MG63 (cell line): ENCODE data around the gene PHACTR2. TPM values are rescaled to one million over a fixed set of nuclear protein-coding genes. Genes with fewer than 3 reads are reported as not detected.

Experiments
- DNase-seq: peaks from one replicate; pipeline ENCODE4 v3.0.0-alpha.2; 2020
- H3K27me3 ChIP-seq: fragments of 250-450 bp; sonication (Bioruptor Pico); 2 replicates; pipeline ENCODE4 v1.5.1; 2020; ENCODE audit warnings: mild to moderate bottlenecking, moderate library complexity
- H3K36me3 ChIP-seq: fragments of 250-450 bp; sonication (Bioruptor Pico); 2 replicates; pipeline ENCODE4 v1.5.1; 2020; ENCODE audit warnings: mild to moderate bottlenecking, moderate library complexity
- H3K4me3 ChIP-seq: fragments of 250-450 bp; sonication (Bioruptor Pico); 2 replicates; pipeline ENCODE4 v1.5.1; 2020; ENCODE audit warnings: mild to moderate bottlenecking, moderate library complexity
- H3K9me3 ChIP-seq: fragments of 250-450 bp; sonication (Bioruptor Pico); 2 replicates; pipeline ENCODE4 v1.5.1; 2020; ENCODE audit warnings: mild to moderate bottlenecking, moderate library complexity
- total RNA-seq: library from RNA; depleted of rRNA; stranded (reverse); fragments of >200 nt; shearing (Covaris generic); gene quantifications from 2 replicates; pipeline ENCODE4 v1.2.3, GENCODE V29; 2014; ENCODE audit warnings: low replicate concordance

PHACTR2 gene
- total RNA-seq, 1 experiment from 2014 or later = 23.8 TPM

DNA sequence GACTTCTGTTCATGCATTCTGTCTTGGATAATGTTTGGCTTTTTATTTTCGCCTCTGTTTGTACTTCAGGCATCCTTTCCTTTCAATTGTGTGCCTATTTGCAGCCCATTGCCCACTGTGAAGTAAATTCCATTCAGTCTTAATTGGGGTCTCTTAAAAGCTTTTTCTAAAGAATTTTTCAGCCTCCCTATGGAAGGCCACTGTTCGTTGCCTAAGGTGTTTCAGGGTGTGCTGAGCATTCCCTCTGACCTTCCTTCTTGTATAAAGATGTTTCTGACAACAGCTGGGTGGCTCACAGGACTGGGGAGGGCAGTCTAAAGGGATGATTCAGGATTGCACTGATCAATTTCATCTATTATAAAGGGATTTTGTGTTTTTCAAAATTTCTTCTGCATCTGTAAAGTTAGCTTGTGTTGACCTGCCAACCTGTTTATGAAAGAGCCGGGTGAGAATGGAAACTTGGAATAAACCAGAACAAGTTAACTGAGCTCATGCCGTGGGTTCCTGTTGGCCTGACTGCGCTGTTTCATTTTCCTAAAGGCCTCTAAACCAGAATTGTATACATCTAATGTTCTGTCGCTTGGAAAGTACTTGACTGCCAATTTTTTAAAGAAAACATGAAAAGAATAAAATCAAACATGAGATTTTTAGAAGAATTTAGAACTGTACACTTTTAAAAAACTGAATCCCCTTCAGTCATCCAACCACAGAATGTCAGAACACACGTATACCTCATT lies 14.3 kb downstream of the PHACTR2 start:
- H3K9me3 ChIP-seq = no peaks in the 10 kb centered on the region
- H3K27me3 ChIP-seq = no peaks in the 10 kb centered on the region
- peaks cover 6% of the 10 kb centered on the region for H3K36me3 ChIP-seq
- no peak for DNase-seq
- H3K4me3 ChIP-seq = no peak overlapping the region

DNA sequence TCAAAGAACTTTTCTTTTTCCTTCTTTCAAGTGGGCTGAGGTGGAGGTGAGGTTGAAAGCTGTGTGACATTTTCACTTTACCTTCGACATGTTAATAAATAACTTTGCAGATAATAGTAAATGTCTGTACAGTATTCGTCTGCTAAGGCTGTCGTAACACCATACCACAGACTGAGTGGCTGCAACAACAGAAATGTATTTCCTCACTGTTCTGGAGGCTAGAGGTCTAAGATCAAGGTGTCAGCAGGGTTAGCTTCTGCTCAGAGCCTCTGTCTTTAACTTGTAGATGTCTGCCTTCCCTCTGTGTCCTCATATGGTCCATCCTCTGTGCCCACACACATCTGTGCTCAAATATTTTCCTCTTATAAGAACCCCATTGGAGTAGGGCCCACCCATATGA lies 14.9 kb downstream of the PHACTR2 start:
- peaks cover 6% of the 10 kb centered on the region for H3K36me3 ChIP-seq
- no peaks in the 10 kb centered on the region for H3K9me3 ChIP-seq
- no peaks in the 10 kb centered on the region for H3K27me3 ChIP-seq
- no peak overlapping the region for H3K4me3 ChIP-seq
- DNase-seq = no peak

DNA sequence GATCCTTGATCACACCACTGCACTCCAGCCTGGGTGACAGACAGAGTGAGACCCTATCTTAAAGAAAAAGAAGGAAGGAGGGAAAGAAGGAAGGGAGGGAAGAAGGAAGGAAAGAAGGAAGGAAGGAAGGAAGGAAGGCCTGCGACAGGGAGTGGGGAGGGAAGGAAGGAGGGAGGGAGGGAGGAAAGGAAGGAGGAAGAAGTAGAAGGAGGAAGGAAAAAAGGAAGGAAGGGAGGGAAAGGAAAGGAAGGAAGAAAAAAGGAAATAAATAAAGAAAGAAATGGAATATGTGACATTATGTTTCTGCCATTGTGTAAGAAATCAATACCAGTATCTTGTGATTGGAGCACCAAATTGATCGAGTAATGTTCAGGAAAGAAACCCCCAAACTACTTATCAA lies 16.2 kb downstream of the PHACTR2 start:
- Histone ChIP-seq H3K9me3 (no peaks in the 10 kb centered on the region), H3K27me3 (no peaks in the 10 kb centered on the region), H3K36me3 (peaks cover 6% of the 10 kb centered on the region), H3K4me3 (no peak overlapping the region)
- no peak for DNase-seq

DNA sequence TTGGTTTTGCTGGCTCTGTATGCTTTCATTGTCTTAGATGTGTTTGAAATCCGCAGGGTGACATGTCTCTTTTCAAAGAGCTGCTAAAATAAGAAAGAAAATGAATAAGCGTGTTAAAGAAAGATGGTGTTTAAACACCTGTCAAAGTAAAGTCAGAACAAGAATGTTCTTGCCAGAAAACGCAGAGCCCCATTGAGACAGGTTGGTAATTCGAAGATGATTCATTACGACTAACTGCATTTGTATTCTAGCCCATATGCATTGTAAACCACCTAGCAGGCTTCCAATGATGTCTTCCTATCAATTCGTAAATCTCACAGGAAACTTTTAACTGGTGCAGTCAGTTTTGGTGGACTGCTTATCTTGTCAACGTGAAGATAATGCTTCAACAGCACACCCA lies 16.8 kb downstream of the PHACTR2 start:
- Histone ChIP-seq H3K9me3 (no peaks in the 10 kb centered on the region), H3K36me3 (peaks cover 6% of the 10 kb centered on the region), H3K27me3 (no peaks in the 10 kb centered on the region), H3K4me3 (no peak overlapping the region)
- DNase-seq = no peak

DNA sequence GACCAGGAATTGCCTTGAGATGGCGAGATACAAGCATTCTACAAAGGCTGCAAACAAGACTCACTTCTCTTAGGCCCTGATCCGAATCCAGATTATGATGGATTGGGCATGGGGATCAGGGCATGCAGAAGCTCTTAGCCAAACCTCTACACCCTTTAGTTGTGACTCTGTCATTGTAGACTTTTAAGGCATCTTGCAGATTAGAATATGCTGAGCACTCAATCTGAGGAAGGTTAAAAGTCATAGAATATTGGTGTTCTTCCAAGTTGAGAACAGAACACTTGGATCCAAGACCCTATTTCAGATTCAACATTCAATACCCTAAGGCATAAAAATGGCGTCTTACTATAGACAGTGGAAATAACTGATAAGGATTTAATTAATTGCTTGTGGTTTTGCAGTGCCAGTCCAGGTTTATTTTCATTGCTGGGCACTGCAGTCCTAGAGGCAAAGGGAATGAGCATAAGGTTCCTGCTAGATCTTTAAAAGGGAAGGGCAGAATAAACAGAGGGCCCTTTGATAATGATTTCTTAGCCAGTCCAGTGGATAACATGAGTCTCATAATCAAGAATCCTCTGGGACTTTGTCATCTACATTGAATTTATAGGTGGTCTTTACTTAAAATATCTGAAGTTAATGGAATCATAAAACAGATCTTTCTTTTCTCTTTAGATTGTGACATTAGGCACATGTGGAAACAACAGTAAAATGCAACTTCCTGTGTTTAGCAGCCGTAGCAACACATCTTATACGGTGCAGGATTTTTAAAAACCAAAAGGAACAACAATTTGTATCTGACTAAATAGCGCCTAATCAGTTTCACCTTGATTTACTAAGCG lies 17.6 kb downstream of the PHACTR2 start:
- H3K27me3 ChIP-seq = no peaks in the 10 kb centered on the region
- H3K4me3 ChIP-seq = no peak overlapping the region
- H3K36me3 ChIP-seq = peaks cover 6% of the 10 kb centered on the region
- H3K9me3 ChIP-seq = no peaks in the 10 kb centered on the region
- DNase-seq = no peak

DNA sequence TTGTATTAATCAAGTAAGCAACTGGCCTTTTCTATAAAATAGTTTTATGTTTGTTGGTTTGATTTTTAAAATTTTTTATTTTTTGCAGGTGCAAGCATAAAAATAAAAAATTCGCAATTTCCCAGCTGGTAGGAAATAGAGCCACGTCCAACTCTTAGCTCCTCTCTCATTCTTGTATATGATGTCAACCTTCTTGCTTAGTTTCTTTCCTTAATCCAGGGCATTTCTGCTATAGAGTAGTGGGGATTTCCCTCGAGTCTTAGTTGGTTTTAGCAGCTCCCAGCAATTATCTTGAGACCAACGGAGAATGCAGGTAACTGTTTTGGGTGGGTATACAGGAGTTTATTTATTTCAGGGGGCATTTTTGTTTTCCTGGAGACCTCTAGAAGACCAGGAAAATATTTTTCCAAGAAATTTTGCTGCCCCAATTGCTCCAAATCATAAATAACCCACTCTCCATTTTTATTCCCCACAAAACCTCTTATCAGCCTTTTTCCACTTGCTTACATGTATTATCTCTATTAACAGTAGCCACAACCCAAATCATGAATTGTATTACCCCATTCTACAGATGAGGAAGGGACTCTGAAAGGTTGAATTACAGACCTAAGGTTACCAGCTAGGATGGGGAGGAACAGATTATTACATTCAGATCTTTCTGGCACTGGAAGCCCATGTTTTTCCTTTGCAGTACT lies 18.4 kb downstream of the PHACTR2 start:
- Histone ChIP-seq H3K9me3 (no peaks in the 10 kb centered on the region), H3K27me3 (no peaks in the 10 kb centered on the region), H3K4me3 (no peak overlapping the region), H3K36me3 (no peaks in the 10 kb centered on the region; the same call in none of the 2 replicates)
- DNase-seq = no peak

DNA sequence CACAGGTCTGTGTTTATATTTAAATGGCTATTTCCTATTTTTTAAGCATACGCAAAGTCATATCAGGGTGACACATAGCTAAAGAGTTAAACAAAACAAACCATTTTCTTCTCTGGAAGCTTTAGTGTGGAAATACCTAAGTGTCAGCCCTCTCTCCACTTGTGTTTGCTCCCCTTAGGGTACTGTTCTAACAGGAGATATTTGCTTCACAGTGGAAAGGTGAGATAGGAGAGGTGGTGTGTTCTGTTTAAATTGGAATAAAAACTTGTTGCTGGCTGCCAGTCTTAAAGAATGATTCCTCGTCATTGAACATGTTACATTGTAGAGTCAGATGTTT lies 18.9 kb downstream of the PHACTR2 start:
- DNase-seq = no peak
- Histone ChIP-seq H3K36me3 (no peaks in the 10 kb centered on the region; the same call in 1 of the 2 replicates), H3K9me3 (no peaks in the 10 kb centered on the region), H3K4me3 (no peak overlapping the region), H3K27me3 (no peaks in the 10 kb centered on the region)

DNA sequence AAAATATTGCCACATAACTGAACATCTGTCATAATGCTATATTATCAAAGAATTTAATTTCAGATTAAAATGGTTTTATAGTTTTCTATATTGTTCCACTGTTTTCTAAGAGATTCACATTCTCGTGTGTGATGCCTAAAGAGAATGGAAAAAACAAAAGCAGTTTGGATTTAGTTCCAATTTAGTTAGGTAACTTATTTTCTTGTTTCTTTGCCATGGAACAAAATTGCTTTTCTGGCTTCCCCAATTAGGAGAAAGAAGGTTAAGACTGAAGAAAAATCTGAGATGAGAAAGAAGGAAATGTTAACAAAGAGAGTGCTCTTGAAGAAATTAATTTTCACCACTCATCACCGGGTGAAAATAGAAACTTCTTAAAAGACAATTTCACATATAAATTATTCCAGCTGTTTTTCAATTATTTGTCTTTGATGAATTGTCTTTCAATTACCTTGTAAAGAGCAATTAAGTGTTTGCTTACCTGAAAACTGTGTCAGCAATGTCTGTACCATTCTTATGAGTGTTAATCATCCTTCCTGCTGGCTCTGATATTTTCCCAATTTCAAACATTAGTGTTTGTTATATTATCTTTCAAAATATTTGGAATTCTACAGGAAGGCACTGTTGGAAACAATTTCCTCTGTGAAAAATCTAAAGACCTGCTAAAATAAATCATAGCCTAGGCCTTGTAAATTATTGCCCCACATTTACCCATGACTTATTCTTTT lies 19.5 kb downstream of the PHACTR2 start:
- Histone ChIP-seq H3K36me3 (no peaks in the 10 kb centered on the region; the same call in 1 of the 2 replicates), H3K27me3 (no peaks in the 10 kb centered on the region), H3K9me3 (no peaks in the 10 kb centered on the region), H3K4me3 (no peak overlapping the region)
- no peak for DNase-seq

DNA sequence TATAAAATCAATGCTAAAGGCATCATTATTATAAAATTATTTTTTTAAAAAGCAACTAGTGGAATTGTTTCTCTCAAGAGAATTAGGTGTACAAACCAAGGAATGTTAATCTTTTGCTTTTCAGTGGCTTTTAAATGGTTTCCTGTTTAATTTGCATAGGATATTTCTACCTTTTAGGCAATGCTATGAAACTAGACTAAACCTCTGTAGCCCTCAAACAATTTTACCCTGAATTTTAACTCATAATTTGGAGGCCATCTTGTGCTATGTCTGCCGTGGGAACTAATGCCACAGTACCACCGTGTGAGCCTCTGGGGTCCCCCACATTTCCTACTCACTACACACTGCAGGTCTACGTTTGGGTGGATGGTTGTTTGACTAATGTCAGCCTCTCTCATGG lies 20.6 kb downstream of the PHACTR2 start:
- no peaks in the 10 kb centered on the region for H3K9me3 ChIP-seq
- no peak overlapping the region for H3K4me3 ChIP-seq
- no peak for DNase-seq
- H3K27me3 ChIP-seq = no peaks in the 10 kb centered on the region
- H3K36me3 ChIP-seq = no peaks in the 10 kb centered on the region; the same call in 1 of the 2 replicates

DNA sequence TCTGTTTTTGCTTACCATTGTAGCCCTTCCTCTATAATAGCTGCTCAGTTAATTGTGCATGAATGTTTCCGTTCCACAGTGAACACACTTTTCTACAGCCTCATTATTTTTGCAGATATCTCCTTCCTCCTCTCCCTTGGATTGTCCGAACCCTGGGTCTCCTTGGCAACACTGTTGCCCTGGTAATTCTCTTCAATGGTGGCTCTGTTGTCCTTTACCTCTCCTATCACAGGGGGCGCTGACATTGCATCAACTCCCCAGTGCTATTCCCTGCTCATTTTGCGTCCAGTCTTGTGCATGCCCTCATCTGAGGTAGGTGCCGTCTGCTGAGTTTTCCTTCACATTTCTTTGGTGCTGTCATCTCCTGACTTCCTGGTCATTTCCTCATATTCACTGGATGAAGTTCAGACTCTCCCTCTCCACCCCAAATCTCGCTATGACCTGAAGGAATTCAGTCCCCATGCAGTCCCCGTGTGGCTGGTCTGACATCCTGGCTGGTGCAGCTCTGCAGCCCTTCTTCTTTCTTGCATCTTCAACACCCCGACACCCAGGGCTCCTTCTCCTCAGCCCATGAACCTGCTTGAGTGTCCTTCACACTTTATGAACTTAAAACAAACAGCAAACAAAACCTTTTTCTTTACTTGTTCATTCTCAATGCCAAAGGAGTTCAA lies 21.1 kb downstream of the PHACTR2 start:
- DNase-seq = no peak
- Histone ChIP-seq H3K4me3 (no peak overlapping the region), H3K36me3 (no peaks in the 10 kb centered on the region; the same call in 1 of the 2 replicates), H3K9me3 (no peaks in the 10 kb centered on the region), H3K27me3 (no peaks in the 10 kb centered on the region)

DNA sequence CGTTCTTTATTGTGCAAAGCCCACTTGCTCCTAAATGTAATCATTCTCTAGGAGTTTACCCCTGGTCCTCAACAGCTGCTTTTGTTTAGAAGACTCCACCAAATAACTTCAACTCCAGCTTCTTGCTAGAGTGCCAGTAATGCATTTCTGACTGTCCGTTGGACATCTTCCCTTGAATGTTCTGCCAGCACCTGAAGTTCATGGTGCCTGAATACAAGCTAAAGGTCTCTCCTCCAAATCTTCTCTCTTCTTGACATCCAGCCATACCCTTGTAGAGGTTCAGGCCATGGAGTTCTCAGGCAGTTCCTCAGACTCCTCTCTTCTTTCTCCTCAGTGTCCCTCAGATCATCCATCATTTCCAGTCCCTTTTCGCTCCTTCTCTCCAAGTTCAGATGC lies 21.7 kb downstream of the PHACTR2 start:
- no peak for DNase-seq
- H3K4me3 ChIP-seq = no peak overlapping the region

DNA sequence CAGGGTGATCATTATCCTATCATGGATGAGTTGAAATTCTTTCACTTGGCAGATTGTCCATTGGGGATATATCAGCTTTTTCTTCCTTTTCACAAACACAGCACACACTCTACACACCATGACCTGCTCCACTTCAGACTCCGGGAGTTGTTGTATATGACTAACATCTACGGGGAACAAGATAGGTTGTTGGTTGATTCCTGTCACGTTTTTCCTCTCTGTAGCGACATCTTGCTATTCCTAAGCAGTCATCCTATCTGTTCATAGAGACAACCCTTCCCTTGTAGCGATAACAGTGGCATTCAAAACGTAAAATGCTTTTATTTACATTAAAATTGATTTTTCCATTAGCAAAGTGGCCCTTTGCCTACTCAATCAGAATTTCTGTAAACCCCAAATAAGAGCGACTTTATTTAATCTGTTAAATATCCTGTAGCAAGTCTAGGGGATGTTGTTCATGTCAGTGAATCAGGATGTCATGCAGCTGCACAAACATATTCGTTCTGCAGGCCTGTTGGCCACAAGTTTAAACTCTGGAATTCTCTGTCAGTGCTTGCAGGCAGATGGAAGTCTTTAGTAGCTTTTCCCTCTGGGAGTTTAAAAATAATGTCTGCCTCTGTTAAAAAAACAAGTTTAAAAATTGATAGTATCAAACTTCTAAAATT lies 23.1 kb downstream of the PHACTR2 start:
- DNase-seq = no peak
- Histone ChIP-seq H3K9me3 (0 out of 2 replicates have a peak, but pooled peaks cover 2% of the 10 kb centered on the region), H3K27me3 (no peaks in the 10 kb centered on the region), H3K4me3 (no peak overlapping the region), H3K36me3 (no peaks in the 10 kb centered on the region; the same call in none of the 2 replicates)

More for the DNA sequence above, 21.7 kb downstream of the PHACTR2 start:
- Histone ChIP-seq H3K9me3 (no peaks in the 10 kb centered on the region), H3K36me3 (no peaks in the 10 kb centered on the region; the same call in 1 of the 2 replicates), H3K27me3 (no peaks in the 10 kb centered on the region)

DNA sequence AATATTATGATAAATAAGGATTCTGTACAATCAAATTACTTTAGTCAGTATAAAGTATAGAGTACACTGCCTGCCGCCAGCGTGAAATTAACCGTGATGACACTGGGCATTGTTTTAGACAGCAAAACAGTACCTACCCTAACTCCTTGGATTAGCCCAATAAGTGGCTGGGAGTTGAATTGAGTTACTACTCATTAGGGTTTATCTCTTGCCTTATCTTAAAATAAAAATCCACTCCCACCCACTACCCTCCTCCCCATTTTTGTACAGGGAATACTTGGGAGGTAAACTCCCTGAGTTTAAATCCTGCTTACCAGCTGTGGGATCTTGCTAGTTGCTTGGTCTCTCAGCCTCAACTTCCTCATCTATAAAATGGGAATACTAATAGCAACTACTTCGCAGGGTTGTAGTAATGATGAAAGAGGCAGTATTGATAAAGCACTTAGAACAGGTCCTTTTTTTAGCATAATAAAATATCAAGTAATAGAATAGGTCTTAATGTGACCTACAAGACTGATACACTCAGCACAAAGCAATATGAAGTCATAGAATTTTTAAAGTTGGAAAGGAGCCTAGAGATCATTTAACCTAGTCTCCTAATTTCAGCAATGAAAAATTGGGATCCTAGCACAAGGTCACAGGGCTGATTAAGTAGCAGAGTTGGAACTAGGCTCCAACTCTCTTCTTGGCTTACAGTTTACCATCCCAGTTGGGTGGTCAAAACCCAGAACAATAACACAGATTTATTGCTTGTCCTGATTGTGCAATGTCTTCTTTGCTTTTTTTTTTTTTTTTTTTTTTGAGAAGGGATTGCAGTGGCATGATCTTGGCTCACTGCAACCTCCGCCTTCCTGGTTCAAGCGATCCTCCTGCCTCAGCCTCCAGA lies 23.8 kb downstream of the PHACTR2 start:
- DNase-seq = no peak
- Histone ChIP-seq H3K27me3 (no peaks in the 10 kb centered on the region), H3K4me3 (no peak overlapping the region), H3K9me3 (peaks cover 2% of the 10 kb centered on the region; the same call in 1 of the 2 replicates), H3K36me3 (no peaks in the 10 kb centered on the region; the same call in none of the 2 replicates)

DNA sequence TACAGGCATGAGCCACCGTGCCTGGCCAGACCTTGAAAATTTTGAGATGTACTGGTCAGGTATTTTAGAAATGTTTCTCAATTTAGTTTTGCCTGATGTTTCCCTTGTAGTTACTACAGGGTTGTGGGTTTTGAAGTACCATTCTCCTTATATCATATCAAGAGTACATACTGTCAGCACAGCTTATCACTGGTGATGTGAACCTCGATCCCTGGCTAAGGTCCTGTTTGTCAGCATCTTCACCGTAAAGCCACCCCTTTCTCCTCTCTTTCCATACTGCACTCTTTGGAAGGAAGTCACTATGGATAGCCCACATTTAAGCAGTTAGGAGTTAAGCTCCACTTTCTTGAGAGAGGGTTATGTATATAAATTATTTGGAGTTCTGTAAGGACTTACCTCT lies 27.8 kb downstream of the PHACTR2 start:
- no peak for DNase-seq
- no peaks in the 10 kb centered on the region for H3K27me3 ChIP-seq
- H3K4me3 ChIP-seq = no peak overlapping the region
- peaks cover 9% of the 10 kb centered on the region for H3K9me3 ChIP-seq
- H3K36me3 ChIP-seq = peaks cover 11% of the 10 kb centered on the region

DNA sequence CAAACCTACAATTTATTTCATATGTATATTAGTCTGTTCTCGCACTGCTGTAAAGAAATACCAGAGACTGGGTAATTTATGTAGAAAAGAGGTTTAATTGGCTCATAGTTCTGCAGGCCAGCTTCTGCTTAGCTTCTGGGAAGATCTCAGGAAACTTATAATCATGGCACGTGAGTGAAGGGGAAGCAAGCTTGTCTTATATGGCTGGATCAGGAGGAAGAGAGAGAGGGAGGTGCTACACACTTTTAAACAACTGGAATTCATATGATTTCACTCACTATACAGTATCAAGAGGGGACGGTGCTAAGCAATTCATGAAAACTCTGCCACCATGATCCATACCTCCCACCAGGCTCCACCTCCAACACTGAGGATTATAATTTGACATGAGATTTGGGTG lies 29.9 kb downstream of the PHACTR2 start:
- H3K9me3 ChIP-seq = peaks cover 9% of the 10 kb centered on the region
- H3K36me3 ChIP-seq = peaks cover 13% of the 10 kb centered on the region
- no peak for DNase-seq
- no peak overlapping the region for H3K4me3 ChIP-seq
- no peaks in the 10 kb centered on the region for H3K27me3 ChIP-seq
